GM23338 (cell line): ENCODE measurements around the gene CTNNA2. TPM values are rescaled to one million over a fixed set of nuclear protein-coding genes. Genes with fewer than 3 reads are reported as not detected.

ENCODE experiments used
- ATAC-seq: fragments of 200-7000 bp; cut with Tn5 transposase; 3 replicates; pipeline ENCODE4 v1.9.1; 2020
- DNase-seq: peaks from one replicate; pipeline ENCODE4 v3.0.0-alpha.2; 2015; ENCODE audit warnings: low spot score
- H2AFZ ChIP-seq: fragments of 200-600 bp; sonication (generic); 2 replicates; pipeline ENCODE4 v1.8.0; 2016; ENCODE audit warnings: antibody characterized with exemption, mild to moderate bottlenecking, moderate library complexity
- H3F3A ChIP-seq: fragments of 200-600 bp; sonication (generic); replicated peaks from 2 replicates; pipeline ENCODE4 v1.8.0; 2017; ENCODE audit warnings: antibody characterized with exemption, mixed run types, low read depth
- H3K27ac ChIP-seq: fragments of 200-600 bp; sonication (generic); 2 replicates; pipeline ENCODE4 v1.6.1; 2016; ENCODE audit warnings: low read depth
- H3K27me3 ChIP-seq: fragments of 200-600 bp; sonication (generic); 2 replicates; pipeline ENCODE4 v1.8.0; 2016; ENCODE audit warnings: mild to moderate bottlenecking, mixed run types, moderate library complexity; ENCODE audit not compliant: insufficient read depth
- H3K36me3 ChIP-seq: fragments of 200-600 bp; sonication (generic); 2 replicates; pipeline ENCODE4 v1.8.0; 2016; ENCODE audit warnings: mild to moderate bottlenecking; ENCODE audit not compliant: insufficient read depth
- H3K4me1 ChIP-seq: fragments of 200-600 bp; sonication (generic); 2 replicates; pipeline ENCODE4 v1.8.0; 2016; ENCODE audit warnings: mild to moderate bottlenecking, moderate library complexity; ENCODE audit not compliant: insufficient read depth
- H3K4me2 ChIP-seq: fragments of 200-600 bp; sonication (generic); 2 replicates; pipeline ENCODE4 v1.7.1; 2017; ENCODE audit warnings: mixed run types
- H3K4me3 ChIP-seq: fragments of 200-600 bp; sonication (generic); 2 replicates; pipeline ENCODE4 v1.6.1; 2016; ENCODE audit warnings: mixed run types
- H3K79me2 ChIP-seq: fragments of 200-600 bp; sonication (generic); replicated peaks from 2 replicates; pipeline ENCODE4 v1.8.0; 2017; ENCODE audit warnings: mild to moderate bottlenecking; ENCODE audit not compliant: insufficient read depth
- H3K9me2 ChIP-seq: fragments of 200-600 bp; sonication (generic); 2 replicates; pipeline ENCODE4 v1.8.0; 2017; ENCODE audit not compliant: insufficient read depth
- H4K20me1 ChIP-seq: fragments of 200-600 bp; sonication (generic); replicated peaks from 2 replicates; pipeline ENCODE4 v1.8.0; 2017; ENCODE audit warnings: mild to moderate bottlenecking; ENCODE audit not compliant: insufficient read depth
- H3K27ac Mint-ChIP-seq: 2 replicates; pipeline ENCODE4 v1.8.0; 2020; ENCODE audit warnings: inconsistent platforms, mild to moderate bottlenecking, moderate library complexity, mixed read lengths
- H3K27me3 Mint-ChIP-seq: 3 replicates; pipeline ENCODE4 v1.8.0; 2022; ENCODE audit warnings: low read depth, mild to moderate bottlenecking, moderate library complexity, mixed read lengths, inconsistent platforms; ENCODE audit not compliant: insufficient read depth, poor library complexity
- H3K36me3 Mint-ChIP-seq: 3 replicates; pipeline ENCODE4 v1.8.0; 2021; ENCODE audit warnings: low read depth, mild to moderate bottlenecking, inconsistent platforms, moderate library complexity, mixed read lengths
- H3K4me1 Mint-ChIP-seq: 3 replicates; pipeline ENCODE4 v1.8.0; 2020; ENCODE audit warnings: mild to moderate bottlenecking, inconsistent platforms, mixed read lengths
- H3K4me3 Mint-ChIP-seq: 3 replicates; pipeline ENCODE4 v1.8.0; 2021; ENCODE audit warnings: moderate library complexity, mild to moderate bottlenecking, inconsistent platforms, mixed read lengths
- H3K9me3 Mint-ChIP-seq: 3 replicates; pipeline ENCODE4 v1.8.0; 2020; ENCODE audit warnings: moderate library complexity, mild to moderate bottlenecking, inconsistent platforms, mixed read lengths
- CREB1 ChIP-seq: fragments of 250-450 bp; sonication (Bioruptor Pico); IDR thresholded peaks from 2 replicates; pipeline ENCODE4 v1.5.0; 2020; ENCODE audit warnings: low read depth, mild to moderate bottlenecking, moderate library complexity
- CTCF ChIP-seq, 2 experiments: fragments of 200-600 bp in 1 of 2; sonication (generic) in 1 of 2; conservative IDR thresholded peaks; 2 replicates each; pipeline versions ENCODE4 v1.5.1 to v1.6.1; 2016 to 2017; ENCODE audit warnings: antibody characterized with exemption in 2 of 2, low read depth in 2 of 2, mild to moderate bottlenecking in 2 of 2, moderate library complexity in 1 of 2
- EZH2 ChIP-seq: fragments of 200-600 bp; sonication (generic); IDR thresholded peaks from one replicate; pipeline ENCODE4 v1.8.0; 2017; ENCODE audit warnings: antibody characterized with exemption, mild to moderate bottlenecking, low read depth; ENCODE audit not compliant: unreplicated experiment
- EZH2phosphoT487 ChIP-seq: fragments of 200-600 bp; sonication (generic); IDR thresholded peaks from one replicate; pipeline ENCODE4 v1.8.1; 2018; ENCODE audit warnings: antibody characterized with exemption; ENCODE audit not compliant: unreplicated experiment
- JUNB ChIP-seq: IDR thresholded peaks from one replicate; pipeline ENCODE4 v1.6.1; 2016; ENCODE audit warnings: antibody characterized with exemption; ENCODE audit not compliant: unreplicated experiment
- NANOG ChIP-seq: IDR thresholded peaks from 2 replicates; pipeline ENCODE4 v1.6.1; 2016; ENCODE audit warnings: antibody characterized with exemption, borderline replicate concordance
- POLR2AphosphoS5 ChIP-seq: IDR thresholded peaks from 2 replicates; pipeline ENCODE4 v1.6.1; 2016; ENCODE audit warnings: antibody characterized with exemption, low read depth
- REST ChIP-seq: IDR thresholded peaks from one replicate; pipeline ENCODE4 v1.6.1; 2018; ENCODE audit warnings: antibody characterized with exemption; ENCODE audit not compliant: unreplicated experiment
- STAT1 ChIP-seq: IDR thresholded peaks from one replicate; pipeline ENCODE4 v1.6.1; 2016; ENCODE audit warnings: antibody characterized with exemption; ENCODE audit not compliant: unreplicated experiment
- ZNF114 ChIP-seq: fragments of 250-450 bp; sonication (Bioruptor Pico); IDR thresholded peaks from 2 replicates; pipeline ENCODE4 v1.5.0; 2020; ENCODE audit warnings: mild to moderate bottlenecking, moderate library complexity
- ZNF331 ChIP-seq: fragments of 250-450 bp; sonication (Bioruptor Pico); IDR thresholded peaks from 2 replicates; pipeline ENCODE4 v1.5.0; 2020; ENCODE audit warnings: low read depth, mild to moderate bottlenecking, moderate library complexity
- polyA plus RNA-seq: library from polyadenylated mRNA; unstranded; fragments of >200 nt; fragmentation: Nextera tagmentation; extraction: Ambion mirVana; gene quantifications from 2 replicates; pipeline ENCODE4 v1.2.1, GENCODE V29; 2016
- total RNA-seq: library from RNA; depleted of rRNA; stranded (reverse); fragments of >200 nt; shearing (Covaris generic); gene quantifications from 2 replicates; pipeline ENCODE4 v1.2.3, GENCODE V29; 2014
- TF ChIP-seq, protein P1 (sequence below): IDR thresholded peaks from 2 replicates; pipeline ENCODE4 v1.6.1; 2016; ENCODE audit warnings: antibody characterized with exemption
- TF ChIP-seq, protein P2 (sequence below): fragments of 250-450 bp; sonication (Bioruptor Pico); IDR thresholded peaks from 2 replicates; pipeline ENCODE4 v1.5.0; 2020; ENCODE audit warnings: mild to moderate bottlenecking, moderate library complexity

Gene CTNNA2
- total and polyA plus RNA-seq, 2 experiments from 2014 or later, result 6.4 to 15.6 TPM

- TF ChIP-seq NANOG (no peak), STAT1 (no peak), CTCF (conservative IDR thresholded peaks at IDR 0.05; ENCODE audit: low read depth in 2 of 2) (no peak), EZH2 (no peak), ZNF331 (CRISPR knock-in tag) (no peak), CREB1 (no peak), JUNB (no peak), REST (no peak), EZH2phosphoT487 (no peak), POLR2AphosphoS5 (no peak), ZNF114 (no peak)
- TF ChIP-seq, protein P1, sequence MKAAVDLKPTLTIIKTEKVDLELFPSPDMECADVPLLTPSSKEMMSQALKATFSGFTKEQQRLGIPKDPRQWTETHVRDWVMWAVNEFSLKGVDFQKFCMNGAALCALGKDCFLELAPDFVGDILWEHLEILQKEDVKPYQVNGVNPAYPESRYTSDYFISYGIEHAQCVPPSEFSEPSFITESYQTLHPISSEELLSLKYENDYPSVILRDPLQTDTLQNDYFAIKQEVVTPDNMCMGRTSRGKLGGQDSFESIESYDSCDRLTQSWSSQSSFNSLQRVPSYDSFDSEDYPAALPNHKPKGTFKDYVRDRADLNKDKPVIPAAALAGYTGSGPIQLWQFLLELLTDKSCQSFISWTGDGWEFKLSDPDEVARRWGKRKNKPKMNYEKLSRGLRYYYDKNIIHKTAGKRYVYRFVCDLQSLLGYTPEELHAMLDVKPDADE, result no peak
- TF ChIP-seq, protein P2, sequence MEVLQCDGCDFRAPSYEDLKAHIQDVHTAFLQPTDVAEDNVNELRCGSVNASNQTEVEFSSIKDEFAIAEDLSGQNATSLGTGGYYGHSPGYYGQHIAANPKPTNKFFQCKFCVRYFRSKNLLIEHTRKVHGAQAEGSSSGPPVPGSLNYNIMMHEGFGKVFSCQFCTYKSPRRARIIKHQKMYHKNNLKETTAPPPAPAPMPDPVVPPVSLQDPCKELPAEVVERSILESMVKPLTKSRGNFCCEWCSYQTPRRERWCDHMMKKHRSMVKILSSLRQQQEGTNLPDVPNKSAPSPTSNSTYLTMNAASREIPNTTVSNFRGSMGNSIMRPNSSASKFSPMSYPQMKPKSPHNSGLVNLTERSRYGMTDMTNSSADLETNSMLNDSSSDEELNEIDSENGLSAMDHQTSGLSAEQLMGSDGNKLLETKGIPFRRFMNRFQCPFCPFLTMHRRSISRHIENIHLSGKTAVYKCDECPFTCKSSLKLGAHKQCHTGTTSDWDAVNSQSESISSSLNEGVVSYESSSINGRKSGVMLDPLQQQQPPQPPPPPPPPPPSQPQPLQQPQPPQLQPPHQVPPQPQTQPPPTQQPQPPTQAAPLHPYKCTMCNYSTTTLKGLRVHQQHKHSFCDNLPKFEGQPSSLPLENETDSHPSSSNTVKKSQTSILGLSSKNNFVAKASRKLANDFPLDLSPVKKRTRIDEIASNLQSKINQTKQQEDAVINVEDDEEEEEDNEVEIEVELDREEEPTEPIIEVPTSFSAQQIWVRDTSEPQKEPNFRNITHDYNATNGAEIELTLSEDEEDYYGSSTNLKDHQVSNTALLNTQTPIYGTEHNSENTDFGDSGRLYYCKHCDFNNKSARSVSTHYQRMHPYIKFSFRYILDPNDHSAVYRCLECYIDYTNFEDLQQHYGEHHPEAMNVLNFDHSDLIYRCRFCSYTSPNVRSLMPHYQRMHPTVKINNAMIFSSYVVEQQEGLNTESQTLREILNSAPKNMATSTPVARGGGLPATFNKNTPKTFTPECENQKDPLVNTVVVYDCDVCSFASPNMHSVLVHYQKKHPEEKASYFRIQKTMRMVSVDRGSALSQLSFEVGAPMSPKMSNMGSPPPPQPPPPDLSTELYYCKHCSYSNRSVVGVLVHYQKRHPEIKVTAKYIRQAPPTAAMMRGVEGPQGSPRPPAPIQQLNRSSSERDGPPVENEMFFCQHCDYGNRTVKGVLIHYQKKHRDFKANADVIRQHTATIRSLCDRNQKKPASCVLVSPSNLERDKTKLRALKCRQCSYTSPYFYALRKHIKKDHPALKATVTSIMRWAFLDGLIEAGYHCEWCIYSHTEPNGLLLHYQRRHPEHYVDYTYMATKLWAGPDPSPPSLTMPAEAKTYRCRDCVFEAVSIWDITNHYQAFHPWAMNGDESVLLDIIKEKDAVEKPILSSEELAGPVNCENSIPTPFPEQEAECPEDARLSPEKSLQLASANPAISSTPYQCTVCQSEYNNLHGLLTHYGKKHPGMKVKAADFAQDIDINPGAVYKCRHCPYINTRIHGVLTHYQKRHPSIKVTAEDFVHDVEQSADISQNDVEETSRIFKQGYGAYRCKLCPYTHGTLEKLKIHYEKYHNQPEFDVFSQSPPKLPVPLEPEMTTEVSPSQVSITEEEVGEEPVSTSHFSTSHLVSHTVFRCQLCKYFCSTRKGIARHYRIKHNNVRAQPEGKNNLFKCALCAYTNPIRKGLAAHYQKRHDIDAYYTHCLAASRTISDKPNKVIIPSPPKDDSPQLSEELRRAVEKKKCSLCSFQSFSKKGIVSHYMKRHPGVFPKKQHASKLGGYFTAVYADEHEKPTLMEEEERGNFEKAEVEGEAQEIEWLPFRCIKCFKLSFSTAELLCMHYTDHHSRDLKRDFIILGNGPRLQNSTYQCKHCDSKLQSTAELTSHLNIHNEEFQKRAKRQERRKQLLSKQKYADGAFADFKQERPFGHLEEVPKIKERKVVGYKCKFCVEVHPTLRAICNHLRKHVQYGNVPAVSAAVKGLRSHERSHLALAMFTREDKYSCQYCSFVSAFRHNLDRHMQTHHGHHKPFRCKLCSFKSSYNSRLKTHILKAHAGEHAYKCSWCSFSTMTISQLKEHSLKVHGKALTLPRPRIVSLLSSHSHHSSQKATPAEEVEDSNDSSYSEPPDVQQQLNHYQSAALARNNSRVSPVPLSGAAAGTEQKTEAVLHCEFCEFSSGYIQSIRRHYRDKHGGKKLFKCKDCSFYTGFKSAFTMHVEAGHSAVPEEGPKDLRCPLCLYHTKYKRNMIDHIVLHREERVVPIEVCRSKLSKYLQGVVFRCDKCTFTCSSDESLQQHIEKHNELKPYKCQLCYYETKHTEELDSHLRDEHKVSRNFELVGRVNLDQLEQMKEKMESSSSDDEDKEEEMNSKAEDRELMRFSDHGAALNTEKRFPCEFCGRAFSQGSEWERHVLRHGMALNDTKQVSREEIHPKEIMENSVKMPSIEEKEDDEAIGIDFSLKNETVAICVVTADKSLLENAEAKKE, result no peak
- no peak for ATAC-seq
- Histone ChIP-seq H3K4me2 (no peak overlapping the region), H3F3A (no peaks in the 10 kb centered on the region), H3K9me2 (peaks cover 5% of the 10 kb centered on the region; the same call in 1 of the 2 replicates), H4K20me1 (no peaks in the 10 kb centered on the region), H3K27me3 (no peaks in the 10 kb centered on the region), H3K36me3 (no peaks in the 10 kb centered on the region), H3K4me1 (no peaks in the 10 kb centered on the region), H3K4me3 (no peak overlapping the region), H3K79me2 (no peaks in the 10 kb centered on the region), H3K27ac (no peak overlapping the region), H2AFZ (no peak overlapping the region)
- Mint-ChIP-seq H3K36me3 (no peaks in the 10 kb centered on the region), H3K9me3 (no peaks in the 10 kb centered on the region), H3K4me3 (no peak overlapping the region), H3K4me1 (peaks cover 7% of the 10 kb centered on the region), H3K27ac (no peak overlapping the region), H3K27me3 (no peaks in the 10 kb centered on the region)
- no peak for DNase-seq
Observed at GRCh38 chr2:79899196-79899595, 386.3 kb downstream of the CTNNA2 start.
